Adrenal gland (tissue), 5 donors: ENCODE measurements around the gene ZFYVE21.

Experiments used
- POLR2A ChIP-seq, 2 donors: fragments of 450-650 bp; IDR thresholded peaks; one replicate each; pipeline ENCODE4 v1.6.1; 2017; ENCODE audit warnings: antibody characterized with exemption in 2 of 2, mild to moderate bottlenecking in 2 of 2, moderate library complexity in 1 of 2
- TF ChIP-seq, protein P1 (sequence below), 6 experiments: fragments of 450-650 bp in 4 of 6; fragments of 200-600 bp in 2 of 6; sonication (generic) in 1 of 6; IDR thresholded peaks; 1 replicate in 5 of 6; 2 replicates in 1 of 6; pipeline versions ENCODE4 v1.5.1 to v1.8.0; 2016 to 2021; ENCODE audit warnings: antibody characterized with exemption in 6 of 6, mild to moderate bottlenecking in 2 of 6, moderate library complexity in 1 of 6
- donor health status: DM: no; HTN: no; CAD: no.

DNA sequence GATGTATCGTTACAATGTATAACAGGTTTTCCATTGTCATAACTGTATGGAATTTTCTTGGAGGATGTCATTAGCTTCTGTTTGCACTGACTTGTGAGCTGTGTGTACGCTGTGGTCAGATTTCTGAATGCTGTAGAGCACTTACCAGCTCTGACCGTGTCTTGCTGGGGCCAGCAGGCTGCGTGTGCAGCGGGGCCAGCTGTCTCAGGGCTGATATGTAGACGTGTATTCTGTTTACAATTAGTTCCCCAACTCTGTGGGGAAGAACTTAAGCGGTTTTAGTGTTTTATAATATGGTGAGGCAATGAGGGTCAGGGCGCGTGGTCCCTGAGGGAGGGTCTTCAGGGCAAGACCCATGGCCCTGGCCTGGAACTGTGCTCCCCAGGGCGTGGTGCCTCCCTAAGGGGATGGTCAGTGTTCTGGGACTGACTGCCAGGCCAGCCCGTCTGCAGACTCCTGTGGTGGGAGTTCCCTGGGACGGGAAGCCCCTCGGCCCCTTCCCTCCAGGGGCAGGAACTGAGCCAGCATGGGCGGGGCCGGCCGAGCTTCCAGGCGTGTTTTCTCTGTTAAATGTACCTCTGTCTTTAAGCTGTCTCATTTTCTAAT, 19.0 kb upstream of the ZFYVE21 start:
- TF ChIP-seq, protein P1, sequence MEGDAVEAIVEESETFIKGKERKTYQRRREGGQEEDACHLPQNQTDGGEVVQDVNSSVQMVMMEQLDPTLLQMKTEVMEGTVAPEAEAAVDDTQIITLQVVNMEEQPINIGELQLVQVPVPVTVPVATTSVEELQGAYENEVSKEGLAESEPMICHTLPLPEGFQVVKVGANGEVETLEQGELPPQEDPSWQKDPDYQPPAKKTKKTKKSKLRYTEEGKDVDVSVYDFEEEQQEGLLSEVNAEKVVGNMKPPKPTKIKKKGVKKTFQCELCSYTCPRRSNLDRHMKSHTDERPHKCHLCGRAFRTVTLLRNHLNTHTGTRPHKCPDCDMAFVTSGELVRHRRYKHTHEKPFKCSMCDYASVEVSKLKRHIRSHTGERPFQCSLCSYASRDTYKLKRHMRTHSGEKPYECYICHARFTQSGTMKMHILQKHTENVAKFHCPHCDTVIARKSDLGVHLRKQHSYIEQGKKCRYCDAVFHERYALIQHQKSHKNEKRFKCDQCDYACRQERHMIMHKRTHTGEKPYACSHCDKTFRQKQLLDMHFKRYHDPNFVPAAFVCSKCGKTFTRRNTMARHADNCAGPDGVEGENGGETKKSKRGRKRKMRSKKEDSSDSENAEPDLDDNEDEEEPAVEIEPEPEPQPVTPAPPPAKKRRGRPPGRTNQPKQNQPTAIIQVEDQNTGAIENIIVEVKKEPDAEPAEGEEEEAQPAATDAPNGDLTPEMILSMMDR (IDR thresholded peaks at IDR 0.05), result no peak
- no peak for TF ChIP-seq POLR2A (IDR thresholded peaks at IDR 0.05)
